ENCODE results near the gene KCNJ3.

The KCNJ3 gene, protein sequence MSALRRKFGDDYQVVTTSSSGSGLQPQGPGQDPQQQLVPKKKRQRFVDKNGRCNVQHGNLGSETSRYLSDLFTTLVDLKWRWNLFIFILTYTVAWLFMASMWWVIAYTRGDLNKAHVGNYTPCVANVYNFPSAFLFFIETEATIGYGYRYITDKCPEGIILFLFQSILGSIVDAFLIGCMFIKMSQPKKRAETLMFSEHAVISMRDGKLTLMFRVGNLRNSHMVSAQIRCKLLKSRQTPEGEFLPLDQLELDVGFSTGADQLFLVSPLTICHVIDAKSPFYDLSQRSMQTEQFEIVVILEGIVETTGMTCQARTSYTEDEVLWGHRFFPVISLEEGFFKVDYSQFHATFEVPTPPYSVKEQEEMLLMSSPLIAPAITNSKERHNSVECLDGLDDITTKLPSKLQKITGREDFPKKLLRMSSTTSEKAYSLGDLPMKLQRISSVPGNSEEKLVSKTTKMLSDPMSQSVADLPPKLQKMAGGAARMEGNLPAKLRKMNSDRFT

DNA sequence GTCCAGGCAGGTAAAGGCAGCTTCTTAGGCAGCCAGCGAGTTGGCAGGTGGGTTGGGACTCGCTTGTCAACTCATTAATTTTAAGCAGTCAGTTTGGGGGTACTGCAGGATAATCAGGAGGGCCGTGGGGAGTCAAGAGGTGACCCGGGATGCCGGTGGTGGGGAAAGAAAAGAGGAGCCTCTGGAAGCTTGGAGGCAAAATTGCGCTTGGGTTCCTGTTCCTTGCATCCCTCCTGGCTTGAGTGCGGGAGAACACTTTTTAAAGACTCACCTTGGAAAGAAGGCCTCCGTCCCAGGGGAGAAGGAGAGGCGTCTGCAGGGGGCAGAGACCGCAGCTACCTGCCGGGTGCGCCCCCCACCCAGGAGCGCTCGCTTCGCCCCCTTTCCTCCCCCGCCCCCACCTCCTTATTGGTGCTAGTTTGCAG, at the start of gene KCNJ3:
Gene KCNJ3 (plus strand): TSS at position 400 of the 425 bp plus-strand sequence. CDS start 81 bp downstream, outside the sequence.
- DNase-seq (ENCODE audit: low spot score) = no peak

DNA sequence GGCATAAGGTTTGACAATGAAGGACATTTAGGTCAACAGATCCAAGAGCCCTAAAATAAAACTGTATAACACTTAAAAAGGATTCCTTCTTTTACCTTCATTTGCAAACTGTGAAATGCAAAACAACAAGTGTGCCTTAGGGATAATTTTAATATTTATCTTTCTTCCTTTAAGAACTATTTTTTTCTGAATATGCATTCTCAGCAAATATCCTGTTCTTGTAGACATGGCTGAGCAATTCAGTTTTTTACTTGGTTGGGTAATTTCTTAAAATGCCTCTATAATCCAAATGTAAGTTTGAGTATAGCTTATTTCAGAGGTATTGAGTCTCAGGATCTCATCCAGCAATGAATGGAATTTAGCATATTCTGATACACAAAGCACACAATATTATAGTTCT, 43.0 kb upstream of the KCNJ3 start:
- DNase-seq (ENCODE audit: low spot score) = no peak

DNA sequence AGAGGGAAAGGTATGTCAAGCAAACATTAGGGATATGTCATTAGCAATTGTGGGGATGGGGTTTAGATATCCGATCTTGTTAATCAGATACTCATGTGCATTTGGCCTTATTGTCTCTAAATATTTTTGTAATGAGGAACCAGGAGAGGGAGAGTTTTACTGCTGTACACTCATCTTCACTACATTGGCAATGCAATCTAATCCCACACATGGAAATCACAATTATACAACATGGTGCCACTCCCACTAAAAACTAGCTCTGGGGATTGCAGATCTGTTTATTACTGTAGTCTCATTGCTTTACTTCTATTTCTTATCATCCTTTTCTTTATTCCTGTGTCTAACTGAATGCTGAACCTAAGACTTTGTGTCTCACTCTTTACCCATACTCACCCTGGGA, 39.6 kb upstream of the KCNJ3 start:
- no peak for DNase-seq (ENCODE audit: low spot score)

DNA sequence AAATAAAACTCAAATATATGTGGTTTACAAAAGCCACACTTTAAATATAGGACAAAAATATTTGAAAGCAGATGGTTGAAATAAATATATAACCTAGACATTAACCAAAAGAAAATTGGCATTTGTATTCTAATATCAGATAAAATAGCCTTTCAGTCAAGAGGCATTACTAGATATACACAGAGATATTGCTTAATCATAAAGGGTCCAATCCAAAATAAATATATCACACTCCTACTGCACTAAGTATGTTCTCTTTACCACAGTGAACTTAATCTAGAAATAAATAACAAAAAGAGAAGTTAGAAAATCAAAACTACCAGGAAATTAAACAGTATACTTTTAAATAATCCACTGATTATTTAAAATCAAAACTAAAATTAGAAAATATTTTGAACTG, 34.2 kb upstream of the KCNJ3 start:
- no peak for DNase-seq (ENCODE audit: low spot score)

DNA sequence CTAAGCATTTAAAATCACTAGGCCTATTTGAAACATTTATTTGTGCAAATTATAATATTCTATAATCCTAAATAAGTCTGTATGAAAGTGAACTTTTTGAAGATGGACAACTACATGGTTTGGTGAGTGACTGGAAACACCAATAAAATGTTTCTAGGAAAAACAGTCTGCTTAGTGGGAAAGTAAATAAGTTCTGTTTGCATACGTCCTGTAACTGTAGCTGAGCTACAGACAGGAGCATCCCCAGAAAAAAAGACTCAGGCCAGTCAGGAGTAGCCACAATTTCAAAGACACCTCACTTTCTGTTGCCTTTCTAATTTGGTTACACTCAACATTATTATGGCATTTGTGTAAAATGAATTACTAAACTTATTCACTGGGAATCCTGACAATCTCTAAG, 28.4 kb upstream of the KCNJ3 start:
- no peak for DNase-seq (ENCODE audit: low spot score)

DNA sequence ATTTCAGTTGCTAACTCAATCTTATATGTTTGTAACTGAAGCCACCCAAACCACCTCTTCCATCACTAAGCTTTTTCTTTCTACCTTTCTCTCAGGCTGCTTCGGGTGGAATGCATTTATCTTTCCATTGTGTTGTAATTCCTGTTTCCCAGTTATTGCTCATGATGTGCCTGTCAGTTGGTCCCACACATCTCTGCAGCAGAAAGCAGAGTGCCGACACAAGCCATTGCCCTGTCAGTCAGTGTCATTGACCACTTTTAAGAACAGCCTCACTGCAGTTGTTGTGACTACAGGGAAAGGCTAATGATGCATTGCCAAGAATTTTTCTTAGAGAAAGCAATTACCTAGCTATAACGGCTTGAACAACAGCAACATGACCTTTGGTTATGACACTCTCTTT, 24.8 kb upstream of the KCNJ3 start:
- DNase-seq (ENCODE audit: low spot score) = no peak

DNA sequence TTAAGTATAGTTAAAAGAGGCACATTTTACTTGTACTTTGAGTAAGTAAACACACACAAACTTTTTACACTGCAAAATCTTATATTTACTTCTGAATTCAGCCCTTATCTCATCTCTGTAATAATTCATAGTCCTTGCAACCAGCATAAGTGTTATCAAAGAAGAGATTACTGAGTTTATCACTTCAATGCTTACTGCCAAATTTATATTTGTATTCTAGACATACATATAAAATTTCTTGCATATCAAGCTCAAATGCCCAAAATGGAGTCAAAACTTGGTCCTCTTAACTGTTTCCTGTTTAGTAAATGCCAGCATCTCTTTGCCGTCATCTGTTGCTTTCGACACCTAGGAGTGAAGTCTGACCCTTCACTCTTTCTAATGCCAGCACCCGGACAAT, 21.1 kb upstream of the KCNJ3 start:
- no peak for DNase-seq (ENCODE audit: low spot score)

DNA sequence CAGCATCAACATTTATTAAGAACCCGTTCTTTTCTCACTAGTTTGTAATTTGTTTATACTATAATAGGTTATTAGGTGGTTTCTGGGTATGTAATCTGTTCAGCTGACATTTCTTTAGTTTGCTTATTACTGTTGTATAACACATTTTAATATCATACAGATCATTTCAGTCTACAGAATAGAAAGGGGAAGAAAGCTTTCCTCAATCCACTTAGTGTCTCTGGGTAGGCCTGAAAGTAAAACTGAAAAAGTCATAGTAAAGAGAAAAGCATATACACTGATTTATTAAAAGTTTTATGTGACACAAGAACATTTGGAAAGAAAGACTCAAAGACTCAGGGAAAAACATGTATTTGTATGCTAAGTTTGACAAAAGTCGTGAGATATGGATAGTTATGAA, 16.8 kb upstream of the KCNJ3 start:
- DNase-seq (ENCODE audit: low spot score) = no peak

DNA sequence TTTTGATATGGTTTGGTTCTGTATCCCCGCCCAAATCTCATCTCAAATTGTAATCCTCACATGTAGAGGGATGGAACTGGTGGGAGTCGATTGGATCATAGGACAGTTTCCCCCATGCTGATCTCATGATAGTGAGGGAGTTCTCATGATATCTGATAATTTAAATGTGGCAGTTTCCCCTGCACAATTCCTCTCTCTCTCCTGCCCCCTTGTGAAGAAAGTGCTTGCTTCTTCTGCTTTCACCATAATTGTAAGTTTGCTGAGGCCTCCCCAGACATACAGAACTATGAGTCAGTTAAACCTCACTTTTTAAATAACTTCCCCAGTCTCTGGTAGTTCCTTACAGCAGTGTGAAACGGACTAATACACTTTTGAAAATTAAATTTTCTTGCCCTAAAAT, 12.3 kb upstream of the KCNJ3 start:
- no peak for DNase-seq (ENCODE audit: low spot score)

DNA sequence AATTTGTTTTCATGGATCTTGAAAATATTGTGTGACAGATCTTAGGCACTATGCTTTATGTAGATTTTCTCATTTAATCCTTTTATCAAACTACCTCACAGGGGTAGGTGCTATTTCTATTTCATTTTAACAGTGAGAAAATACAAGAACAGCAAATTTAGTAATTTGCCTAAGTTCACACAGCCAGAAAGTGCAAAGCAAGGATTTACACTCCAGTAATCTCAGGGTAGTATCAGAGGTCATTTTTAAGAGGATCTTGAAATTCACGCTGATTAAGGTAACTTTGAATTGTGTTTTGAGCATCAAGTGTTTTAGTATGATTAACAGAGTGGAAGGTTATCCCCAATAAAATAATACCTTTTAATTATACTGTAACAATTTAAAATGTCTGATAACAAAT, 10.1 kb upstream of the KCNJ3 start:
- no peak for DNase-seq (ENCODE audit: low spot score)

DNA sequence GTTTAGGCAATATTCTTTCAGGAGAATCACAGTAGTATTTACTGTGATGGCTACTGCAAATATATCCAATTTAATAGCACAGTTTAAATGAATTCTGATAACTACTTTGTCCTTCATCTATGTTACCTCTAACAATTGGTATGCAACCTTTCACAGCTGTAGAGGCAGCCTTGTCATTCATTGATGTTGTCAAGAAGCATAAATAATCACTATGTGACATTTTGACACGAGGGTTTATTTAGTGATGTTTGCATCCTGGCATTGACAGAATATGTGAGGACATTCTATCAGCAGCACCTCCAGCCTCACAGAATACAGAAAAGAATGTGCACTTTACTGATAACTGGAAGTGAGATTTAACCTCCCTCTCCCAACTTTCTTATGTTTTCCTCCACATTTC, 9.3 kb upstream of the KCNJ3 start:
- no peak for DNase-seq (ENCODE audit: low spot score)

DNA sequence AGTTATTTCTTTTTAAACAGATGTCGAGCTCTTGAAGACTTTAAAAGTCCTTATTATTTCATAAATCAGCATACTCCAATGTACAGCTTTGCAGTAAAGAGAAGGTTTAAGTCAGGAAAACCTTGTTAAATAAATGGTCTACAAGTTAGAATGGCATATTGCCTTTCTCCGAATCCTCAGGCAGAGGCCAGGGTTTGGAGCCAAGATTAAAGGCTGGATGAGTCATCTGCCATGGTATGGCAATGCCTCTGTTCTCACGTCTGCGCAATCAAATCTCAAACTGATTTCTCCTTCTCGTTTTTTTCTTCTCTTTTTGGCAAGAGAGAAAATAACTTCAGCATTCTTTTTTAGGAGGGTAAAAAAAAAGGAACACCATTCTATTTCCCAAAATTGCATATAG, 5.6 kb upstream of the KCNJ3 start:
- peak; percentile 43 for DNase-seq (ENCODE audit: low spot score)

DNA sequence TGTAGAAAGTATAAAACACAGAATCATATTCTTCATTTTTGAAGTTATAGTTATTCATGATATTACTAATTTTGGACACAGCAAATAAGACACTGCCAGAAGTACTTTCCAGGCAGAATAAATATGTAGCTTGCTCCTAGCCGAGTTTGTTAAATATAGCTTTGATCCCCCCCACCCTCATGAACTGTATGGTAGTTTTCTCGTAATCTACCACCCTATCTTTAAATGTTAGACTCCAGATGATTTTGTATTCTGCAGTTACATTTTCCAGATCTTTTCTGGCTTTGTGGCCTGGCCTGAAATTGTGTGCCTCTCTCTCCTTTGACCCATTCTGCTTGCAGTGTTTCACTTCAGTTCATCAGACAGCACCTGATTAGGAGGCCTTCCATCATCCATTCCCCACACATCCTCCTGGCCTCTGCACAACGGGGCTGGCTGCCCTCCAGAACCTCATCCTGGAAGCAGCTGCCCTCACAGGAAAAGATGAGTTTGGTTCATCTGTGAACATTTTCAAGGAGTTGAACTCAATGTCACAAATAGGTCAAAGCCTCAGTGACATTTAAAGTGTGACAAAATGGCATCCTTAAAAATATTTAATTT, 4.7 kb upstream of the KCNJ3 start:
- no peak for DNase-seq (ENCODE audit: low spot score)

DNA sequence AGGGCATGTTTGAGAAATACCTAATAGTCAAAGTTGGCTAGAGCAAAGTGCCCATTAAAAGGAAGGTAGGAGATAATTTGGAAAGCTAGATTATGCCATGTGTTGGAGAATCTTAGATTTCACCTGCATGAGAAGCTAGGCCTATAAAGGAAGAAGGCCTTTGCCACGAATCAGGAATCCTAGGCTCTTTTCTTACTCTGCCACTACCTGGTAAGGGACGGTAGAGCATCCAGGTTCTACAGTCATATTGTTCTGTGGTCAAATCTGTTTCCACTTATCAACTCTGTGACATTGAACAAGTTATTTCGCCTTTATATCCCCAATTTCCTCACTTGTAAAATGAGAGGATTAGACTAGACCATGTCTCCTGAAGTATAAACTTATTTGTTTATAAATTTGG, 3.6 kb upstream of the KCNJ3 start:
- DNase-seq (ENCODE audit: low spot score) = no peak

DNA sequence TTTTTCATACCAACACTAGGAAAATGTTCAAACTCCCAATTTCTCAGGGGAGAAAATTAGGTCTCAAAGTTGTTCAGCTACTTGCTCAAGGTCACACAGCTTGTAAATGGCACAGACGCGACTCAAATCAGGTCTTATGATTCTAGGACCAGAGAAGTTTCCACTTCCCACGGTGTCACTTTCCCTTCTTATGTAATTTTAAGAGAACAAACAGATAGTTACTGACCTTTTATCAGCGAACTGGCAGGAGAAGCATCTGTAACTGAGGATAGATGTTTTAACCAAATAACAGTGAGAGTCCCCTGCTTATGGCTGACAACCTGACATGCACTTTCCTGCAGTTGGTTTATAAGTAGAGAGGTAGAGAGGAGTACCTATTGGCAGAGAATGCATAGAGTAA, 2.1 kb upstream of the KCNJ3 start:
- no peak for DNase-seq (ENCODE audit: low spot score)

DNA sequence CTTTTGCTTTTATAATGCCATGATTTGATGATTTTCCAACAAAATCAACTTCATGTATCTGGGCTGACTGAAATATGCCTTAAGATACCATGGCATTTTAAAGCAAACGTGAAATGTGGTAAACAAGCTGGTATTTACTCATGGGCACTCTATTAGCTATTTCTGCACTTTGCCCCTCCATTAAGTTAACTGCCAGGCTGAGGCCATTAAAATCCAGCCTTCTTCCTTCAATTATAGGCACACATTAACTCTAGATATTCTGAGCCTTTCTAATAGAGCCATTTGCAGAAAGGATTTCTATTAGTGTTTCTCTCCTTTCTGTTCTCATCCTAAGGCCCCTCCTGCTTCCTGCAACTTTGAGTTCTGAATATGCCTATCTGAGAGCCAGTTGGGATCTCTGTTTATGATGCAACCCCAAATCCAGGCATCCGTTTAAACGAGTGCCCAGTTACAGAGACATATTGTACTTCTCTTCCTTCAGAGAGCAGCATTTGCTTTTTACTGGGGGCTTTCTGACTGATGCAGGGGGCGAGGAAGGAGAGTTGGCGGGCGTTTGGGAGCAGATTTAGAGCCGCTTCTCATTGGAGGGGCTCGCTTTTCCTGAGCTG, 1.6 kb upstream of the KCNJ3 start:
- DNase-seq (ENCODE audit: low spot score) = no peak

DNA sequence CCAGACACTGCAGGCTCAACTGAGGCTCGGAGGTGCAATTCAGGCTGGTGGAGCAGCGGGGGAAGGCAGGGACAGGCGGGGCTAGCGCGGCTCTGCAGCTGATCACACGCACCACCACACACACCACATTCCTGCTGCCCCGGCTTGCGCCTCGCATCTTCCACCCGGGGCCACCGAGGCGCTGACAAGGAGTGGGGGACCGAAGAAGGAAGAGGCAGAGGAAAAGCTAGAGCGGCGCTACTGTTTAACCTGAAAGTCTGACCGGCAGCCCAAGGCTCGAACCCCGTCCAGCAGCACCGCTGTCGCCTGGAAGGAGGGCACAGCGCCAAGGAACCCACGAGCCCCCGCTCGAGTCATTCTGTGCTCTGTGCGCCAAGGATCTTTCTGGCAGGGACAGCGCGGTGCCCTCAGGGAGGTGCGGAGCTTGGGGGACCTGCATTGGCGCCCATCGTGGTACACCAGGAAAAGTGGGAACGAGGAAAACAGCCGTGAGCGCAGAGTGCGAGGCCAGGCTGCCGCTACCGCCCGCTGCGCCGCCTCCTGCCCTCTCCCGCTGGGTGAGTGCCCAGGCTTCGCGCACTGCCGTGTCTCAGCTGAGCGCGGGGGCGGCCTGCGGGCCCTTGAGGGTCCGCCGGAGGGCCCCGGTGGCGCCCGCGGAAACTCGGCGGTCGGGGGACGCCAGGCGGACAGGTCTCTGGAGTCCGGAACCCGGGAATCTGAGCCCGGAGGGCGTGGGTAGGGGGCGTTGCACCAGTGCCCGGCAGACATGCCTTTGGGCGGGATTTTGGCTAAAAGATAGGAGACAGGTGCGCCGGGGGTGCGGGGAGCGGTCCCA, 860 bp upstream of the KCNJ3 start:
- no peak for DNase-seq (ENCODE audit: low spot score)

DNA sequence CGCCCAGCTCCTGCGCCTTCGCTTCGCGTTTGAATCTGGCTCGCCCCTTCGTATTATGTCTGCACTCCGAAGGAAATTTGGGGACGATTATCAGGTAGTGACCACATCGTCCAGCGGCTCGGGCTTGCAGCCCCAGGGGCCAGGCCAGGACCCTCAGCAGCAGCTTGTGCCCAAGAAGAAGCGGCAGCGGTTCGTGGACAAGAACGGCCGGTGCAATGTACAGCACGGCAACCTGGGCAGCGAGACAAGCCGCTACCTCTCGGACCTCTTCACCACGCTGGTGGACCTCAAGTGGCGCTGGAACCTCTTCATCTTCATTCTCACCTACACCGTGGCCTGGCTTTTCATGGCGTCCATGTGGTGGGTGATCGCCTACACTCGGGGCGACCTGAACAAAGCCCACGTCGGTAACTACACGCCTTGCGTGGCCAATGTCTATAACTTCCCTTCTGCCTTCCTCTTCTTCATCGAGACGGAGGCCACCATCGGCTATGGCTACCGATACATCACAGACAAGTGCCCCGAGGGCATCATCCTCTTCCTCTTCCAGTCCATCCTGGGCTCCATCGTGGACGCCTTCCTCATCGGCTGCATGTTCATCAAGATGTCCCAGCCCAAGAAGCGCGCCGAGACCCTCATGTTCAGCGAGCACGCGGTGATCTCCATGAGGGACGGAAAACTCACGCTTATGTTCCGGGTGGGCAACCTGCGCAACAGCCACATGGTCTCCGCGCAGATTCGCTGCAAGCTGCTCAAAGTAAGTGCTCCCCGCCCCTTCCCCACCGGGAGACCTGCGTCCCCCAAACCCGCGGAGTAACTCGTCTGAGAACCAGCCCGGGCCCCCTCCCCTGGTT, 453 bp downstream of the KCNJ3 start:
- DNase-seq (ENCODE audit: low spot score) = no peak

DNA sequence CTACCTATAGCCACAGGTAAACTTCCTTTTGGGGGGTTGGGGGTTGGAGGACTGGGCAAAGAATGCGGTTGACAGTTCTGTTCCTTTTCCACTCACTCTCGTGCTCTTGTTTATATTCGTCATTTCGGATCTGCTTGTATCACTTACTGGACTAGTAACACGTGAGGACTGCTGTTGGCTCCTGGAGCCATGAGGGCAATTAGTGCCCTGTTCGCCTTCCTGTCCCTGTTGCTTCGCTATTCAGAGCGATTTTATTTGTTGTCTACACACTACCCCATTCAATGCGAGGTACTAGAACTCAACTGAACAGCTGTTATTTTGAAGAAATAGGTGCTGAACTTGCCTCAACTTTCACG, 1.1 kb downstream of the KCNJ3 start:
- no peak for DNase-seq (ENCODE audit: low spot score)

DNA sequence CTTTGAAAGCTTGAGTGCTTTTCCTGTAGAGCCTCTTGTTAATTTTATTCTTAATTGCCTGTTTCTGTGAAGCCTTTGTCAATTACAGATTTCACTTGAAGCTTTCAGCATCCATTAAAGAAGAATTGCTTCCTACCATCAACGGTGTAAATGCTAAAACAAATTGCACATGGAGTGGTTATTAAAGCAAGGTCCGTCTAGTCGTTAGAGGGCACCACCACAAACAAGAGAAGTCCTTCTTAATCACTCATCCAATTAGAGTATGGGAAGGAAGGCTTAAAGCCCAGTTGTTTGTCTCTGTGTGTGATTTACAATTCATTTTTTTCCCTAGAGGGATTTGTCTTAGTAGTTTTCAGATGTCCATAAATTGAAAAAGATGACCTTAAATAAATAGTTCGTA, 1.6 kb downstream of the KCNJ3 start:
- DNase-seq (ENCODE audit: low spot score) = no peak

DNA sequence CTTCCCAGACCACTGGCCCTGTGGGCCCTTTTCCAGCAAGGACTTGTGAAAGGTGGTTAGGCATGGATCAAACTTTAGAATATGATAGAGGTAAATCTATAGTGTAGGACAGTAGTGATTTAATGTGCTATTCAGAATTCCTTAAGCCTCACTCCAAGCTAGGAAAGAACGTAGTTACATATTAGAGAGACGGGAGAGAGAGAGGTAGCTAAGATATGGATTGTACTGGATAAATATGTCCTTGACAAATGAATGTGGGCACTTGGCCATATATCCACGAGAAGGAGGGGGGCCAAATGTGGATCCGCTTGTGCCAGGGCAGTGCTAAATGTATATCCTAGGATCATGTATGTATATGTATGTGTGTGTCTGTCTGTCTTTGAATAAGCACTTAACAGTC, 6.5 kb downstream of the KCNJ3 start:
- DNase-seq (ENCODE audit: low spot score) = no peak

DNA sequence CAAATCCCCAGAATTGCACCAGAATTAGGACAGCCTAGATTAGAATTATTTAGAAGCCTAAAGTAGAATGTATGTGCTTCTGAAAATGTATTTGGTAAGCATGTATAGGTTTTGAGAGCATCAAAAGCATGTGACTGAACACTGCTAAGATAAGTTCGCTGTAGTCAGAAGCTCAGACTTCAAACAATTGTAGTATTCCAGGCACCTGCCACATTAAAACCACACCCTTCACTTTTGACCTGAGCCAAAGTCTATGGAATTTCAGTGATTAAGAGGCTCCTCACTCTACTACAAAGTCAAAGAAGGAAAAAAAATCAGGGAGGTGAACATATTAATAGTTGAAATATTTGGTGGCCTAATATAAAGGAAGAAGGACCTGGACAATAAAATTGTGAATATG, 8.2 kb downstream of the KCNJ3 start:
- no peak for DNase-seq (ENCODE audit: low spot score)

All from COLO829 (cell line).